Measurements from ENCODE around the gene PRPF6.
A peak's percentile ranks its signal among the peaks of the same experiment; 100 is the strongest.

Gene PRPF6, protein sequence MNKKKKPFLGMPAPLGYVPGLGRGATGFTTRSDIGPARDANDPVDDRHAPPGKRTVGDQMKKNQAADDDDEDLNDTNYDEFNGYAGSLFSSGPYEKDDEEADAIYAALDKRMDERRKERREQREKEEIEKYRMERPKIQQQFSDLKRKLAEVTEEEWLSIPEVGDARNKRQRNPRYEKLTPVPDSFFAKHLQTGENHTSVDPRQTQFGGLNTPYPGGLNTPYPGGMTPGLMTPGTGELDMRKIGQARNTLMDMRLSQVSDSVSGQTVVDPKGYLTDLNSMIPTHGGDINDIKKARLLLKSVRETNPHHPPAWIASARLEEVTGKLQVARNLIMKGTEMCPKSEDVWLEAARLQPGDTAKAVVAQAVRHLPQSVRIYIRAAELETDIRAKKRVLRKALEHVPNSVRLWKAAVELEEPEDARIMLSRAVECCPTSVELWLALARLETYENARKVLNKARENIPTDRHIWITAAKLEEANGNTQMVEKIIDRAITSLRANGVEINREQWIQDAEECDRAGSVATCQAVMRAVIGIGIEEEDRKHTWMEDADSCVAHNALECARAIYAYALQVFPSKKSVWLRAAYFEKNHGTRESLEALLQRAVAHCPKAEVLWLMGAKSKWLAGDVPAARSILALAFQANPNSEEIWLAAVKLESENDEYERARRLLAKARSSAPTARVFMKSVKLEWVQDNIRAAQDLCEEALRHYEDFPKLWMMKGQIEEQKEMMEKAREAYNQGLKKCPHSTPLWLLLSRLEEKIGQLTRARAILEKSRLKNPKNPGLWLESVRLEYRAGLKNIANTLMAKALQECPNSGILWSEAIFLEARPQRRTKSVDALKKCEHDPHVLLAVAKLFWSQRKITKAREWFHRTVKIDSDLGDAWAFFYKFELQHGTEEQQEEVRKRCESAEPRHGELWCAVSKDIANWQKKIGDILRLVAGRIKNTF

DNA sequence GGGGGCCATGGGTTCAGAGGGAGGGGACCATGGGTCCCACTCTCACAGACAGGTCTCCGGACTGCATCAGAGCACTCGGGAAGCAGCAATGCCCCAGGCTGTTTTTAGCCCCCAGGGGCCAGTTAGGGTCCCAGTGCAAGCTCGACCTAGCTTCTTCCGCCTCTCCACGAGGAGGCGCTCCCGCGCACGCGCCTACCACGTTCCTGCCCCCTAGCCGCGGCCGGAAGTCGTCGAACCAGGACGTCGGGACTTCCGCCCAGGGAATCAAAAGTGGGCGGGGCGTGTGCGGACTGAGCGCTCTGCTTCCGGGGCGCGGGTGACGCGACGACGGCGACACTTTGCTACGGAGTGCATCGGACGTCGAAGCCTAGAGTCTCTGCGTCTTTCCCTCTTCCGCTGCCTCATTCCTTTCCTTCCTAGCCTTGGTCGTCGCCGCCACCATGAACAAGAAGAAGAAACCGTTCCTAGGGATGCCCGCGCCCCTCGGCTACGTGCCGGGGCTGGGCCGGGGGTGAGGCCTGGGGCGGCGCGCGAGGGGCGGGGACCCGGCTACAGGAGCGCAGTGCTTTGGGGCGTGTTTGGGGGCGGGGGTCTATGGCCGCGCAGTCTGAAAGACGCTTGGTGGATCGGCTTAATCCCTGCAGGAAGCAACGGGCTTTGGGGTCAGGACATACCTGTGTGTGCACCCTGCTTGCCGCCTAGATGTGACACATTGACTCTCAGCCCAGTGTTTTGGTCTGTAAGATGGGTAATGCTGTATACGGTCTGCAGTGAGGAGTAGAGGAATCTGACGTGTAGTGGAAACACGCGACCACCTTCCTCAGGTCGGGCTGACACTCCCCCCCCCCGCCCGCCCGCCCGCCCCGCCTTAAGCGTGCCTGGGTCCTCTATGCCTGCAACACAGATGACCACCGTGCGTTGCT lies at the start of gene PRPF6:
PRPF6 (plus strand) TSS at position 327 of the 923 bp plus-strand sequence; CDS start at position 441, 114 bp downstream.
- Histone ChIP-seq H3K36me3 (peaks cover 45% of the 10 kb centered on the region), H3K4me2 (peak within 1 kb of the TSS; percentile 97), H3K9me3 (no peaks in the 10 kb centered on the region), H3K4me3 (peak within 1 kb of the TSS; percentile 81), H3K27ac (peak within 1 kb of the TSS; percentile 79), H3K4me1 (peaks cover 52% of the 10 kb centered on the region), H4K20me1 (peaks cover 55% of the 10 kb centered on the region), H3K9ac (peak within 1 kb of the TSS; percentile 84), H3K27me3 (no peaks in the 10 kb centered on the region)
- no peak for TF ChIP-seq Cebpa-rat (IDR thresholded peaks at IDR 0.05)

DNA sequence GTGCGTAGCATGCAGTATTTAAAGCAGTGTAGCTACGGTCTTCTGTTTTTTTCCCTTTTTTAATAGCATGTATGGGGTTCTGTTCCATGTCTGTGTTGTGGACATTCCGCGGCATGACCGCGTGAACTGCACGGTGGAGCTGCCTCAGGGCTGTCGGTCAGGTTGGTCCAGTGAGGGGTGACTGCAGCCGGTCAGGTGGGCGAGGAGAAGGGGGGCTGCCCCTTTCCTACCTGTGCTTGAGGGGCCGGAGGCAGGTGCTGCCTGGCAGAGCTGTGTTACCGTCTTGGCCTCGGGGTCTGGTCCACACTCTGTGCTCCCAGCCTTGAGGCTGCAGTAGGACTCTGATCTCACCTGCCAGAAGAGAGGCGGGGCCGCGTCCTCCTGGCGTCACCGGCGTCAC lies 49.2 kb upstream of the PRPF6 start:
- peaks cover 100% of the 10 kb centered on the region for H4K20me1 ChIP-seq
- H3K36me3 ChIP-seq = peaks cover 97% of the 10 kb centered on the region
- peak overlapping the region; percentile 76; the same call in 1 of the 2 replicates for H3K27ac ChIP-seq
- H3K4me2 ChIP-seq = peak overlapping the region; percentile 71; the same call in 1 of the 2 replicates
- no peak overlapping the region for H3K9ac ChIP-seq
- TF ChIP-seq Cebpa-rat (IDR thresholded peaks at IDR 0.05) = no peak
- H3K27me3 ChIP-seq = no peaks in the 10 kb centered on the region
- no peaks in the 10 kb centered on the region for H3K9me3 ChIP-seq
- peaks cover 67% of the 10 kb centered on the region for H3K4me1 ChIP-seq
- no peak overlapping the region for H3K4me3 ChIP-seq

DNA sequence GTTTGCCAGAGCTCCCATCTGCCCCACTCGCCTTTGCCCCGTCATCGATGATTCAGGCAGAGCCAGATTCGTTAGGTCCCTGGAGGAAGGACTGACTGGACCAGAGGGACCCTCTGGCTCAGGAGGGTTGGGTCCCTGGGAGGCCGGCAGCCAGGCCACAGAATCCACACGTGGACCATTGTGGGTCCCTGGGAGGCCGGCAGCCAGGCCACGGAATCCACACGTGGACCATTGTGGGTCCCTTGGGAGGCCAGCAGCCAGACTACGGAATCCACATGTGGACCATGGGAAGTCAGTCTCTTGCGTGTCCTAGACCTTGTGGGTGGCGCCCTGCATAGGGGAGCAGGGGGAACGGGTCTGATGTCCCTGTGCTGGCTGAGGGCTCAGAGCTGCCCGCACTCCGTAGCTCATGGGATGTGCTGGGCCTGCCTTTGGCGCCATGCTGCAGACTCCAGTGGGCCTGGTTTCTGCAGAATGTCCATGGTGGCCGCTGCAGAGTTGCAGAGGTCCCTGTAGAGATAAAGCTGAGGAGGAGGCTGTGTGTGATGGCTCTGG lies 48.2 kb upstream of the PRPF6 start:
- H3K27ac ChIP-seq = 0 out of 2 replicates have a peak overlapping the region, but pooled peaks have one; percentile 13
- H3K4me2 ChIP-seq = no peak overlapping the region
- peaks cover 57% of the 10 kb centered on the region for H3K4me1 ChIP-seq
- no peaks in the 10 kb centered on the region for H3K9me3 ChIP-seq
- no peaks in the 10 kb centered on the region for H3K27me3 ChIP-seq
- H3K4me3 ChIP-seq = no peak overlapping the region
- peaks cover 99% of the 10 kb centered on the region for H3K36me3 ChIP-seq
- TF ChIP-seq Cebpa-rat (IDR thresholded peaks at IDR 0.05) = no peak
- peaks cover 100% of the 10 kb centered on the region for H4K20me1 ChIP-seq
- H3K9ac ChIP-seq = no peak overlapping the region

DNA sequence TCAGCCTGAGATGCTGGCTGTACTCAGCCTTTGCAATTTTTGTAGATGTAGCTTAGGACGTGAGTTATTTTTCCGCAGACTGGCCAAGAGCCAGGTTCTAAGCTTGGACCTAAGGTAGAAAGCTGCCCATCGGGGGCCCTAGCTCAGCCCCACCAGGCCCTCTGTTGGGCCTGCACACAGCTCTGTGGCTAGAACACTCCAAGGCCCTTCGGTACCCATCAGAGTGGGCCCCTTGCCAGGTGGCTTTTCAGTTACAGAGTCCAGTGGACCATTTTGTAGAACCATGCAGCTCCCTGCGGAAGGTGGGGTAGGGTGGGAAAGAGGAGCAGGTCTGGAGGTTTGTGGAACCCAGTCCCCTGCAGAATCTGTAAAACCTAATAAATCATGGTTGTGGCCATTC lies 47.3 kb upstream of the PRPF6 start:
- peaks cover 99% of the 10 kb centered on the region for H4K20me1 ChIP-seq
- H3K4me1 ChIP-seq = peaks cover 55% of the 10 kb centered on the region
- no peak overlapping the region for H3K4me3 ChIP-seq
- H3K9me3 ChIP-seq = no peaks in the 10 kb centered on the region
- H3K36me3 ChIP-seq = peaks cover 98% of the 10 kb centered on the region
- H3K9ac ChIP-seq = no peak overlapping the region
- H3K4me2 ChIP-seq = no peak overlapping the region
- no peaks in the 10 kb centered on the region for H3K27me3 ChIP-seq
- no peak overlapping the region for H3K27ac ChIP-seq
- TF ChIP-seq Cebpa-rat (IDR thresholded peaks at IDR 0.05) = no peak

DNA sequence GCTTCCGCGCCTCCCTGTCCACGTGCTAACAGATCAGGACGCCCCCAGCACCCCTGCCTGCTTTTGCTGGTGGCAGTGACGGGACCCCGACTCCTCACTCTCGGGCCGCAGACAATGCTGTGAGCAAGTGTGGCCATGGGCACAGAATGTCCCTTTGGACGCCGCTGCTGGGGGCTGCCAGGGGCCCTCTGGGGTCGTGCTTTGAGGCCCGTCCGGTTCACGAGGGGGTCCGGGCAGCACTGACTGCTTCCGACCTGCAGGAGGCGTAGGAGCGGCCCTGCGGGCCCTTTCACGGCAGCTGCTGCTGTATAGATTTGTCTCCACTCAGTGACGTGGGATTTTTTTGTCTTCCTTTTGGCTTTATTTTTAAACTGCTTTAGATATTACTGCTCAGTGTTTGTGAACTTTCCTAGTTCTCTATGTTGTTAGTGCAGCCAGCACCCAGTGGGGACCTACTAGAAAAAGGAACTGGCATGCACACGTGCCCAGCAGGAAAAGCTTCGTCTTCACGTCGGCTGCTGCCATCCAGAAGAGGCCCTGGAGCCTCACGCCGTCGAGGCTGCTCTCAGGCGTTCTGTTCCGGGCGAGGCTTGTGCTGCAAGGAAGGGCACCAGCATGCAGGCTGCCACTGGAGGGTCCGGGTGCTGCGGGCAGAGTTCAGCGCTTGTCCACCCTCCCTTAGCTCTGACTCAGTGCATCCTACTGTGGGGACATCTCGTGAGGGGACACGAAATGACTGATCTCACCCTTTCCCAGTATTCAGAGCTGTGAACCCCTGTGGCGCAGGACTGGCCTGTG lies 46.5 kb upstream of the PRPF6 start:
- H3K4me3 ChIP-seq = no peak overlapping the region
- peaks cover 99% of the 10 kb centered on the region for H4K20me1 ChIP-seq
- H3K9ac ChIP-seq = 0 out of 2 replicates have a peak overlapping the region, but pooled peaks have one; percentile 22
- H3K36me3 ChIP-seq = peaks cover 98% of the 10 kb centered on the region
- peaks cover 52% of the 10 kb centered on the region for H3K4me1 ChIP-seq
- H3K4me2 ChIP-seq = no peak overlapping the region
- no peaks in the 10 kb centered on the region for H3K9me3 ChIP-seq
- H3K27me3 ChIP-seq = no peaks in the 10 kb centered on the region
- H3K27ac ChIP-seq = no peak overlapping the region
- no peak for TF ChIP-seq Cebpa-rat (IDR thresholded peaks at IDR 0.05)

DNA sequence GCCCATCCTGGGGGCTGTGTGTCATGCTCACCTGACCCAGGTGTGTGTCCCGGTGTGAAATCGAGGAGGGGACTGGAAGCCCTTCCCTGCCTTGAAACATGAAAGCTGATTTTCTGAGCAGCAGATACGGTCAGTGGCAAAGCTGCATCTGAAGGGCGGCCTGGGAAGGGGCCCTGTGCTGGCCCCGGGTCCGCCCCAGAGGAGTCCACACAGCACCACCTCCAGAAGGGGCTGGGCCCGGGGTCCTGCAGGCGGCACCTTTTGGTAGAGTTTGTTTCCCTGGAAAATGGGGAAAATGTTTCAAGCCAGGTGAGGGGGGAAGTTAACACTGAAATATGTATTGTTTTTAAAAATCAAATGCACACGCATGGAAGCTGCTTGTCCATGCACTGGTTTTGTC lies 45.5 kb upstream of the PRPF6 start:
- Histone ChIP-seq H3K27me3 (no peaks in the 10 kb centered on the region), H3K9me3 (no peaks in the 10 kb centered on the region), H4K20me1 (peaks cover 99% of the 10 kb centered on the region), H3K4me3 (no peak overlapping the region), H3K4me1 (peaks cover 50% of the 10 kb centered on the region), H3K27ac (0 out of 2 replicates have a peak overlapping the region, but pooled peaks have one; percentile 30), H3K36me3 (peaks cover 98% of the 10 kb centered on the region), H3K9ac (no peak overlapping the region), H3K4me2 (peak overlapping the region; percentile 53)
- no peak for TF ChIP-seq Cebpa-rat (IDR thresholded peaks at IDR 0.05)

DNA sequence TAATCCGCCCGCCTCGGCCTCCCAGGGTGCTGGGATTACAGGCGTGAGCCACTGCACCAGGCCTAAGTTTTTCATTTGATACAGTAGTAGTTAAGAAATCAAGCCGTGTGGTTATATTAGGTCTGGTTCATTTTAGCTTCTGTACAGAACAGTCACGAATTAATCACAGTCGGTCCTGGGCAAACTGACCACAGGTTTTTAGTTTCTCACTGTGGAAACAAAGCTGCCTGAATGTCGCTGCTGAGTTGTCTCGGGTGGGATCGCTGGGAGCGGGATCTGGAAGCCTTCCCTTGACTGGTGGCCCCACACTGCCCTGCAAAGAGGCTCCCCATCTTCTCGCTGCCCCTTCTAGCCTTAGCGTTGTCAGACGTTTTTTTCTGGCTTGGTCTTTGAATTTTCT lies 43.3 kb upstream of the PRPF6 start:
- H3K4me2 ChIP-seq = no peak overlapping the region
- H3K27ac ChIP-seq = no peak overlapping the region
- peaks cover 45% of the 10 kb centered on the region for H3K4me1 ChIP-seq
- no peak for TF ChIP-seq Cebpa-rat (IDR thresholded peaks at IDR 0.05)
- H3K9ac ChIP-seq = no peak overlapping the region
- no peak overlapping the region for H3K4me3 ChIP-seq
- H3K27me3 ChIP-seq = no peaks in the 10 kb centered on the region
- H3K36me3 ChIP-seq = peaks cover 87% of the 10 kb centered on the region
- peaks cover 95% of the 10 kb centered on the region for H4K20me1 ChIP-seq
- no peaks in the 10 kb centered on the region for H3K9me3 ChIP-seq
